ENCODE measurements around the gene SSPN. TPM values are rescaled to one million over a fixed set of nuclear protein-coding genes. Genes with fewer than 3 reads are reported as not detected.

The SSPN gene
- total and polyA plus RNA-seq, 9 of the 15 experiments (the other 6 are each of a cell fraction or from before 2014, with no cell fraction given), result 0.40 TPM; not detected in 8

DNA sequence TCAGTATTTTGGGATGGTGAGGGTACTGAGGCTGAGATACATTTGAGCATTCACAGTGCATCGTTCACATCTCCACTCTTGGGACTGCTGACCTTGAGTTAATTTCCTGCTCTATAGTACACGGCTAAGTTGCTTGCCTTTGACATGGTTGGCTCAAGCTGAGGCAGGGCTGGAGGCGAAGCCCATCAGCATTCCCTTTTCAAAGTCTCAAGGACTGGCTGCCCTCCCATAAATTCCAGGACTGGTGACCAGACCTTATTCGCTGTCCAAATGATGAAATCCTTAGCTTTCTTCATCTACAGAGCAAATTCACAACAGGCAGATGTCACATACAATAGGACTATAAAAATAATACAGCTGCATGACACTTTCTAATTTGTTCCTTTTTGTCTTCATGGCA is 85.9 kb downstream of the SSPN start:
- DNase-seq (ENCODE audit: extremely low read depth in 1 of 4, low spot score in 3 of 4) (no peak), FAIRE-seq (no peak), ATAC-seq (no peak)
- Histone ChIP-seq H3K27me3 (ENCODE audit: control insufficient read depth in 2 of 2, insufficient read depth in 2 of 2, low read length in 2 of 2) (no peaks in the 10 kb centered on the region), H3K4me2 (ENCODE audit: insufficient read depth, low read length) (no peak overlapping the region), H3K9me3 (replicated peaks; ENCODE audit: control insufficient read depth, insufficient read depth, low read depth, low read length) (no peaks in the 10 kb centered on the region), H4K20me1 (replicated peaks; ENCODE audit: control insufficient read depth, insufficient read depth, low read length) (no peaks in the 10 kb centered on the region), H3K79me2 (ENCODE audit: control insufficient read depth, insufficient read depth, low read length) (no peaks in the 10 kb centered on the region), H3K4me1 (replicated peaks in 1 of 2; ENCODE audit: control insufficient read depth in 2 of 2, insufficient read depth in 2 of 2, low read length in 2 of 2) (peaks cover 0 to 9% of the 10 kb centered on the region in 2 experiments; a peak in 2 of 5 replicates), H2AFZ (ENCODE audit: low read depth, low read length) (no peak overlapping the region), H3K27ac (ENCODE audit: extremely low read depth, low read depth, low read length) (no peak overlapping the region), H3K9ac (ENCODE audit: insufficient read depth in 1 of 2, low read depth in 2 of 2, low read length in 2 of 2) (no peak overlapping the region), H3K9me1 (ENCODE audit: control insufficient read depth, insufficient read depth, low read length) (no peaks in the 10 kb centered on the region), H3K4me3 (no peak overlapping the region), H3K36me3 (ENCODE audit: control insufficient read depth, insufficient read depth, low read length) (no peaks in the 10 kb centered on the region)
- ChIA-PET CTCF (ENCODE audit: low intra/inter-chr PET ratio) (no interaction called here), POLR2A (no interaction called here)
- TF ChIP-seq HOXB6 (CRISPR knock-in tag; IDR thresholded peaks at IDR 0.05; ENCODE audit: borderline replicate concordance) (no peak), KLF16 (IDR thresholded peaks at IDR 0.05) (no peak), BMI1 (IDR thresholded peaks at IDR 0.05; ENCODE audit: low read length) (no peak), CEBPB (tag; IDR thresholded peaks at IDR 0.05) (no peak), TEAD4 (IDR thresholded peaks at IDR 0.05; ENCODE audit: low read length) (no peak), TEAD4 (CRISPR knock-in tag; IDR thresholded peaks at IDR 0.05; ENCODE audit: borderline replicate concordance) (no peak), DACH1 (IDR thresholded peaks at IDR 0.05; ENCODE audit: partially characterized antibody) (no peak), ZNF354B (CRISPR knock-in tag; IDR thresholded peaks at IDR 0.05) (no peak), BACH1 (tag; IDR thresholded peaks at IDR 0.05) (no peak), RHOXF2B (CRISPR knock-in tag; conservative IDR thresholded peaks at IDR 0.05) (no peak), ZNF143 (CRISPR knock-in tag; IDR thresholded peaks at IDR 0.05) (no peak), TBL1XR1 (IDR thresholded peaks at IDR 0.05; ENCODE audit: low read length in 2 of 2) (no peak), NR2F6 (CRISPR knock-in tag; IDR thresholded peaks at IDR 0.05) (no peak), SMARCB1 (IDR thresholded peaks at IDR 0.05; ENCODE audit: insufficient read length, low read depth) (no peak), GABPB2 (CRISPR knock-in tag; conservative IDR thresholded peaks at IDR 0.05) (no peak), EZH2 (IDR thresholded peaks at IDR 0.05; ENCODE audit: borderline replicate concordance, low read depth, low read length) (no peak), GTF2F1 (IDR thresholded peaks at IDR 0.05; ENCODE audit: low read depth, low read length) (no peak), C11orf30 (IDR thresholded peaks at IDR 0.05; ENCODE audit: low read depth) (no peak), RAD51 (IDR thresholded peaks at IDR 0.05; ENCODE audit: borderline replicate concordance, low read depth) (no peak)
- no TSS peak for BruUV-seq (replicated peaks)
- intact Hi-C loops (cut with micrococcal nuclease), result no loop called here
- WGBS (ENCODE audit: insufficient coverage, low coverage, missing lambda C conversion rate), result 52% methylated on average over 4 of the region's 4 CpGs
- in situ Hi-C loops (cut with MboI), result no loop called here

Data from K562 (cell line).